DND-41 (cell line): ENCODE measurements around the gene DDT.
"Not testable (repeated sequence)": the region's sequence is repeated elsewhere in the genome, so short reads cannot be mapped to it uniquely, and the experiment has no call there.

Experiments
- CTCF ChIP-seq: IDR thresholded peaks from 2 replicates; pipeline ENCODE4 v1.5.1; 2012; ENCODE audit warnings: borderline replicate concordance, low read length, moderate library complexity, mild to moderate bottlenecking; ENCODE audit not compliant: poor library complexity, severe bottlenecking; ENCODE audit errors: extremely low read depth
- EZH2 ChIP-seq: IDR thresholded peaks from 3 replicates; pipeline ENCODE4 v1.6.1; 2012; ENCODE audit warnings: borderline replicate concordance, low read depth, mild to moderate bottlenecking, moderate library complexity, low read length, inconsistent platforms; ENCODE audit not compliant: severe bottlenecking

- TF ChIP-seq CTCF, EZH2: not testable (repeated sequence)
Measured at GRCh38 chr22:23947391-23947790, 26.9 kb downstream of the DDT start.
